ENCODE measurements around the gene PIK3AP1. TPM values are rescaled to one million over a fixed set of nuclear protein-coding genes. Genes with fewer than 3 reads are reported as not detected.

PIK3AP1 gene
- total and polyA plus RNA-seq, 2 of the 13 experiments (the other 11 are each of a cell fraction or from before 2014, with no cell fraction given), result 3.6 to 13.8 TPM

DNA sequence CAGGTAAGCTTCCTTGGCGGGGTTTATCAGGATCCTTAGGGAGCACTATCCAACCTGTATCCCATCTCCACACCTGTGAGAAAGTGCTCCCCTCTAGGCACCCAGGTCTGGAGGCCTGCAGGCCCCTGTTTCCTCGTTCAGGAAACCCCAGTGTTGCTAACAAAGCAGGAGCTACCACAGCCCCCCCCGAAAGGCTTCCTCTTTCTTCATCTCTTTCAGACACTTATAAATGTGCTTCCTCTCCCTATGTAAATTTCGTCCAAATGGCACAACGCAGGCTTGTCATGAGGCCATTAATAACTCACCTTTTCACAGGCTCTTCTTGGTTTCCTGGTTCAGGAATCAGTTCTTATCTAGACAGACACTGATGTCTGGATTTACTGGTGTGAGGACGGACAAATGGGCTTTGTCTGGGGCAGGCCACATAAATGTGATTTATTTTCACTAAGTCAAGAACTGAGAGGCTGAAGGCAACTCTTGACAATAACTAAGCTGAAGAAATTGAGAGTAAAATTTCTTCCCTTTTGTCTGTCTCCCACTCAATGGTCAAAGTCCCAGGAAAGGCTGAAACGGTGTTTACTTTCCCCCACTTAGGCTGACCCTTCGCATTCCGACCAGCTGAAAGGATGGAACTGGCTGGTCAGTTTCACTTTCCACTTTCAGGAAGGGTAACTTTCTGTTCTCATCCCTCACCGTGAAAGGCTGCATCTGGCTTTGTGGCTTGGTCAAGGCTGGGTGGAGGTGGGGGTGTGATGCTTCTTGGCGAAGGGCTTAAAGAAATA, 46.8 kb downstream of the PIK3AP1 start (continued):
- TF ChIP-seq ZNF766 (CRISPR knock-in tag; IDR thresholded peaks at IDR 0.05; ENCODE audit: borderline replicate concordance), result no peak
- no peak for TF ChIP-seq TEAD2 (CRISPR knock-in tag; IDR thresholded peaks at IDR 0.05)
- TF ChIP-seq KAT8 (CRISPR knock-in tag; IDR thresholded peaks at IDR 0.05), result no peak; the same call in 1 of the 2 replicates
- TF ChIP-seq SP4 (CRISPR knock-in tag; IDR thresholded peaks at IDR 0.05), result no peak
- TF ChIP-seq, protein P1, sequence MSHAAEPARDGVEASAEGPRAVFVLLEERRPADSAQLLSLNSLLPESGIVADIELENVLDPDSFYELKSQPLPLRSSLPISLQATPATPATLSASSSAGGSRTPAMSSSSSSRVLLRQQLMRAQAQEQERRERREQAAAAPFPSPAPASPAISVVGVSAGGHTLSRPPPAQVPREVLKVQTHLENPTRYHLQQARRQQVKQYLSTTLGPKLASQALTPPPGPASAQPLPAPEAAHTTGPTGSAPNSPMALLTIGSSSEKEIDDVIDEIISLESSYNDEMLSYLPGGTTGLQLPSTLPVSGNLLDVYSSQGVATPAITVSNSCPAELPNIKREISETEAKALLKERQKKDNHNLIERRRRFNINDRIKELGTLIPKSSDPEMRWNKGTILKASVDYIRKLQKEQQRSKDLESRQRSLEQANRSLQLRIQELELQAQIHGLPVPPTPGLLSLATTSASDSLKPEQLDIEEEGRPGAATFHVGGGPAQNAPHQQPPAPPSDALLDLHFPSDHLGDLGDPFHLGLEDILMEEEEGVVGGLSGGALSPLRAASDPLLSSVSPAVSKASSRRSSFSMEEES (CRISPR knock-in tag; IDR thresholded peaks at IDR 0.05), result no peak; the same call in 1 of the 2 replicates
- TF ChIP-seq AGO2 (optimal IDR thresholded peaks at IDR 0.05; ENCODE audit: low read depth, low read length), result no peak
- TF ChIP-seq, protein P2, sequence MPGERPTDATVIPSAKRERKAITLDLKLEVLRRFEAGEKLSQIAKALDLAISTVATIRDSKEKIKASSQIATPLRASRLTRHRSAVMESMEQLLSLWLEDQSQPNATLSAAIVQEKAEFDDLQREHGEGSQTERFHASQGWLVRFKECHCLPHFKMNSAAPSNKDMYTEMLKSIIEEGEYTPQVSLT (CRISPR knock-in tag; IDR thresholded peaks at IDR 0.05; ENCODE audit: borderline replicate concordance, low read depth), result no peak
- no peak for TF ChIP-seq ZNF674 (CRISPR knock-in tag; IDR thresholded peaks at IDR 0.05; ENCODE audit: low read depth)
- no peak for TF ChIP-seq REL (CRISPR knock-in tag; conservative IDR thresholded peaks at IDR 0.05)
- no peak for TF ChIP-seq ZNF446 (CRISPR knock-in tag; IDR thresholded peaks at IDR 0.05)
- TF ChIP-seq ZNF432 (CRISPR knock-in tag; IDR thresholded peaks at IDR 0.05; ENCODE audit: borderline replicate concordance), result no peak
- TF ChIP-seq, protein P3, sequence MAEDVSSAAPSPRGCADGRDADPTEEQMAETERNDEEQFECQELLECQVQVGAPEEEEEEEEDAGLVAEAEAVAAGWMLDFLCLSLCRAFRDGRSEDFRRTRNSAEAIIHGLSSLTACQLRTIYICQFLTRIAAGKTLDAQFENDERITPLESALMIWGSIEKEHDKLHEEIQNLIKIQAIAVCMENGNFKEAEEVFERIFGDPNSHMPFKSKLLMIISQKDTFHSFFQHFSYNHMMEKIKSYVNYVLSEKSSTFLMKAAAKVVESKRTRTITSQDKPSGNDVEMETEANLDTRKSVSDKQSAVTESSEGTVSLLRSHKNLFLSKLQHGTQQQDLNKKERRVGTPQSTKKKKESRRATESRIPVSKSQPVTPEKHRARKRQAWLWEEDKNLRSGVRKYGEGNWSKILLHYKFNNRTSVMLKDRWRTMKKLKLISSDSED (CRISPR knock-in tag; IDR thresholded peaks at IDR 0.05), result no peak
- no peak for TF ChIP-seq JUNB (CRISPR knock-in tag; IDR thresholded peaks at IDR 0.05; ENCODE audit: borderline replicate concordance)
- TF ChIP-seq NR3C1 (CRISPR knock-in tag; IDR thresholded peaks at IDR 0.05), result no peak
- TF ChIP-seq CBFB (CRISPR knock-in tag; IDR thresholded peaks at IDR 0.05), result peak; percentile 32; the same call in 1 of the 2 replicates
- TF ChIP-seq ZNF367 (CRISPR knock-in tag; IDR thresholded peaks at IDR 0.05; ENCODE audit: borderline replicate concordance), result no peak
- TF ChIP-seq TBL1XR1 (IDR thresholded peaks at IDR 0.05; ENCODE audit: borderline replicate concordance, low read length, partially characterized antibody), result no peak
- 0 out of 2 replicates have a peak, but pooled peaks have one; percentile 41 for TF ChIP-seq ZNF564 (CRISPR knock-in tag; IDR thresholded peaks at IDR 0.05)
- TF ChIP-seq, protein P4, sequence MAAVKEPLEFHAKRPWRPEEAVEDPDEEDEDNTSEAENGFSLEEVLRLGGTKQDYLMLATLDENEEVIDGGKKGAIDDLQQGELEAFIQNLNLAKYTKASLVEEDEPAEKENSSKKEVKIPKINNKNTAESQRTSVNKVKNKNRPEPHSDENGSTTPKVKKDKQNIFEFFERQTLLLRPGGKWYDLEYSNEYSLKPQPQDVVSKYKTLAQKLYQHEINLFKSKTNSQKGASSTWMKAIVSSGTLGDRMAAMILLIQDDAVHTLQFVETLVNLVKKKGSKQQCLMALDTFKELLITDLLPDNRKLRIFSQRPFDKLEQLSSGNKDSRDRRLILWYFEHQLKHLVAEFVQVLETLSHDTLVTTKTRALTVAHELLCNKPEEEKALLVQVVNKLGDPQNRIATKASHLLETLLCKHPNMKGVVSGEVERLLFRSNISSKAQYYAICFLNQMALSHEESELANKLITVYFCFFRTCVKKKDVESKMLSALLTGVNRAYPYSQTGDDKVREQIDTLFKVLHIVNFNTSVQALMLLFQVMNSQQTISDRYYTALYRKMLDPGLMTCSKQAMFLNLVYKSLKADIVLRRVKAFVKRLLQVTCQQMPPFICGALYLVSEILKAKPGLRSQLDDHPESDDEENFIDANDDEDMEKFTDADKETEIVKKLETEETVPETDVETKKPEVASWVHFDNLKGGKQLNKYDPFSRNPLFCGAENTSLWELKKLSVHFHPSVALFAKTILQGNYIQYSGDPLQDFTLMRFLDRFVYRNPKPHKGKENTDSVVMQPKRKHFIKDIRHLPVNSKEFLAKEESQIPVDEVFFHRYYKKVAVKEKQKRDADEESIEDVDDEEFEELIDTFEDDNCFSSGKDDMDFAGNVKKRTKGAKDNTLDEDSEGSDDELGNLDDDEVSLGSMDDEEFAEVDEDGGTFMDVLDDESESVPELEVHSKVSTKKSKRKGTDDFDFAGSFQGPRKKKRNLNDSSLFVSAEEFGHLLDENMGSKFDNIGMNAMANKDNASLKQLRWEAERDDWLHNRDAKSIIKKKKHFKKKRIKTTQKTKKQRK (IDR thresholded peaks at IDR 0.05; ENCODE audit: low read length), result no peak
- TF ChIP-seq EZH2 (conservative IDR thresholded peaks at IDR 0.05; ENCODE audit: low read depth, low read length), result no peak
- peak; percentile 71; the same call in 1 of the 2 replicates for TF ChIP-seq HMG20A (CRISPR knock-in tag; IDR thresholded peaks at IDR 0.05; ENCODE audit: borderline replicate concordance)
- TF ChIP-seq PCBP2 (optimal IDR thresholded peaks at IDR 0.05; ENCODE audit: low read depth, low read length, poor library complexity, severe bottlenecking), result no peak
- peak; percentile 87 for TF ChIP-seq HDAC2 (CRISPR knock-in tag; IDR thresholded peaks at IDR 0.05)
- no peak for TF ChIP-seq FOSL1 (CRISPR knock-in tag; IDR thresholded peaks at IDR 0.05; ENCODE audit: borderline replicate concordance)
